WTC11 (cell line): ENCODE measurements around the gene THRSP.

Source experiments
- CTCF ChIP-seq: fragments of 200-600 bp; IDR thresholded peaks from 2 replicates; pipeline ENCODE4 v1.8.0; 2022; ENCODE audit warnings: antibody characterized with exemption
- HMGXB4 ChIP-seq: sonication (generic); formaldehyde crosslinking; IDR thresholded peaks from 2 replicates; pipeline ENCODE4 v1.8.1; 2023; ENCODE audit warnings: mild to moderate bottlenecking, moderate library complexity, missing genetic modification reagents
- SP1 ChIP-seq: sonication (generic); formaldehyde crosslinking; conservative IDR thresholded peaks from 2 replicates; pipeline ENCODE4 v1.8.1; 2022; ENCODE audit warnings: missing genetic modification reagents
- ZNF423 ChIP-seq: fragments of 250-450 bp; sonication (Bioruptor Pico); IDR thresholded peaks from 2 replicates; pipeline ENCODE4 v2.1.2; 2022; ENCODE audit warnings: mild to moderate bottlenecking, moderate library complexity

DNA sequence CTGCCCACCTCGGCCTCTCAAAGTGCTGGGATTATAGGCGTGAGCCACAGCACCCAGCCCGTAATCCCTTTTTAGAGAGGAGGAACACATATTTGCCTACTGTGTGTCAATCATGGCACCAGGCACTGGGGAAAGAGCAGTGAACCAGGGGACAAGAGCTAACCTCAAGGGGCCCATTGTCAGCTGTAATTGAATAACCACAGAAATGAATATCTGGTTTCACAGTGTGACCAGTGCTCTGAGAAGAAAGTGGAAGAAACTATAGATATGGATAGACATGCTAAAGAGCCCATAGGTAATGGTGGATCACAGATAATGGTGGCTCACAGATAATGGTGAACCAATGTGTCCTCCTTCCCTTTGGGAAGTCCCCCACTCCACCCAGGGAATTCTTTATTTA is 32.0 kb upstream of the THRSP start:
- no peak for TF ChIP-seq CTCF
- no peak for TF ChIP-seq ZNF423 (CRISPR knock-in tag)
- TF ChIP-seq HMGXB4 (CRISPR knock-in tag) = no peak
- no peak for TF ChIP-seq SP1 (CRISPR knock-in tag)
